Measurements from ENCODE around the gene TRPM5. TPM values are rescaled to one million over a fixed set of nuclear protein-coding genes. Genes with fewer than 3 reads are reported as not detected.

The TRPM5 gene
- total RNA-seq, 4 donors from 2014 or later = 8.1 to 24.2 (median 16.3) TPM

- TF ChIP-seq CTCF (IDR thresholded peaks at IDR 0.05) = no peak
- no peaks in the 10 kb centered on the region for H3K4me1 ChIP-seq
- no peaks in the 10 kb centered on the region for H3K36me3 ChIP-seq
- no peak overlapping the region for H3K27ac ChIP-seq
- H3K4me3 ChIP-seq = no peak overlapping the region
- no peaks in the 10 kb centered on the region for H3K9me3 ChIP-seq
- no peak for DNase-seq
- no peaks in the 10 kb centered on the region for H3K27me3 ChIP-seq
These were observed 30.4 kb downstream of the TRPM5 start for GRCh38 chr11:2413742-2414579.

- Histone ChIP-seq H3K27me3 (no peaks in the 10 kb centered on the region), H3K4me1 (no peaks in the 10 kb centered on the region), H3K36me3 (no peaks in the 10 kb centered on the region), H3K4me3 (no peak overlapping the region), H3K9me3 (no peaks in the 10 kb centered on the region), H3K27ac (no peak overlapping the region)
- TF ChIP-seq POLR2A (IDR thresholded peaks at IDR 0.05) (no peak), CTCF (IDR thresholded peaks at IDR 0.05) (no peak)
- no peak for DNase-seq
These were observed 32.0 kb downstream of the TRPM5 start for GRCh38 chr11:2412323-2412722.

- Histone ChIP-seq H3K36me3 (no peaks in the 10 kb centered on the region), H3K4me3 (no peak overlapping the region), H3K9me3 (no peaks in the 10 kb centered on the region), H3K4me1 (no peaks in the 10 kb centered on the region), H3K27me3 (no peaks in the 10 kb centered on the region), H3K27ac (no peak overlapping the region)
- TF ChIP-seq POLR2A (IDR thresholded peaks at IDR 0.05) (no peak), CTCF (IDR thresholded peaks at IDR 0.05) (no peak)
- no peak for DNase-seq
These were observed 32.6 kb downstream of the TRPM5 start for GRCh38 chr11:2411446-2412305.

- TF ChIP-seq POLR2A (IDR thresholded peaks at IDR 0.05) = no peak
- TF ChIP-seq CTCF (IDR thresholded peaks at IDR 0.05) = no peak
- Histone ChIP-seq H3K4me3 (no peak overlapping the region), H3K4me1 (no peaks in the 10 kb centered on the region), H3K36me3 (no peaks in the 10 kb centered on the region), H3K9me3 (no peaks in the 10 kb centered on the region), H3K27ac (no peak overlapping the region), H3K27me3 (no peaks in the 10 kb centered on the region)
- no peak for DNase-seq
These were observed 33.7 kb downstream of the TRPM5 start for GRCh38 chr11:2410616-2411015.

GRCh38 chr11:2409611-2410468, 34.5 kb downstream of the TRPM5 start:
- TF ChIP-seq CTCF (IDR thresholded peaks at IDR 0.05) (no peak), POLR2A (IDR thresholded peaks at IDR 0.05) (no peak)
- DNase-seq = no peak
- Histone ChIP-seq H3K4me3 (no peak overlapping the region), H3K27ac (no peak overlapping the region), H3K9me3 (no peaks in the 10 kb centered on the region), H3K4me1 (no peaks in the 10 kb centered on the region), H3K27me3 (no peaks in the 10 kb centered on the region), H3K36me3 (no peaks in the 10 kb centered on the region)

Data from Peyer's patch (tissue), 4 donors.